Transverse colon (tissue), 4 donors: ENCODE measurements around the gene REC8.

Experiments used
- CTCF ChIP-seq, 5 experiments: fragments of 200-600 bp in 3 of 5; fragments of 450-650 bp in 2 of 5; sonication (generic) in 3 of 5; IDR thresholded peaks; 1 replicate in 2 of 5; 2 replicates in 3 of 5; pipeline ENCODE4 v1.5.1; 2016 to 2017; ENCODE audit warnings: antibody characterized with exemption in 5 of 5, inconsistent platforms in 3 of 5, mild to moderate bottlenecking in 2 of 5, moderate library complexity in 1 of 5
- POLR2AphosphoS5 ChIP-seq, 3 donors: sonication (generic); formaldehyde crosslinking; IDR thresholded peaks; one replicate each; pipeline ENCODE4 v1.6.1; 2016; ENCODE audit warnings: antibody characterized with exemption in 3 of 3

GRCh38 chr14:24185741-24186140 is 13.9 kb downstream of the REC8 start:
- no peak for TF ChIP-seq CTCF (IDR thresholded peaks at IDR 0.05)
- no peak for TF ChIP-seq POLR2AphosphoS5 (IDR thresholded peaks at IDR 0.05)
